Astrocyte of the cerebellum (primary cell): ENCODE measurements around the gene GALR3.

Experiments
- DNase-seq: peaks from one replicate; pipeline ENCODE4 v3.0.0-alpha.2; 2011; ENCODE audit warnings: low read depth
- H3K4me3 ChIP-seq: 2 replicates; pipeline ENCODE4 v1.5.1; 2011; ENCODE audit warnings: mild to moderate bottlenecking, low read depth, low read length, moderate library complexity
- CTCF ChIP-seq: IDR thresholded peaks from 2 replicates; pipeline ENCODE4 v1.5.1; 2012; ENCODE audit warnings: low read length, low read depth, moderate library complexity, mild to moderate bottlenecking; ENCODE audit errors: missing control alignments
- in situ Hi-C: cut with HindIII; loops from 2 replicates; pipeline ENCODE4 v1.10.0; 2017; ENCODE audit warnings: low sequenced_read_pairs

Gene GALR3

DNA sequence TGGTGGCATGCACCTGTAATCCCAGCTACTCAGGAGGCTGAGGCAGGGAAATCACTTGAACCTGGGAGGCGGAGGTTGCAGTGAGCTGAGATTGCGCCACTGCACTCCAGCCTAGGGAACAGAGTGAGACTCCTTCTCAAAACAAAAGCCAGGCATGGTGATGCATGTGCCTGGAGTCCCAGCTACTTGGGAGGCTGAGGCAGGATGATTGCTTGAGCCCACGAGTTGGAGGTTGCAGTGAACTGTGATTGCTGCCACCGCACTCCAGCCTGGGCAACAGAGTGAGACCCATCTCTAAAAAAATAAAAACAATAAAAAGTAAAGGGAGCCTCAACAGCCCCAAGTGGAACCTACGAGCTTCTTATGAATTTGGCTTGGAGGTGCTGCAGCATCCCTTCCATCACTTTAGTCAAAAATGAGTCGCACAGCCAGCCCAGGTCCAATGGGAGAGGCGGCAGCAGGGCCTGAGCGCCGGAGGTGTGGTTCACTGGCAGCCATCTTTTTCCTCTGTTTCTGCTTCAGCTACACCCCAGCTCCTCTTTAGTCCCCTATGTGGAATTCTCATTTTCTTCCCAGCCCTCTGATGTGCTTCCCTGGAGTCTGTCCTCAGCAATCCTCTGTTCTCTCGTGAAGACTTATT is 44.7 kb upstream of the GALR3 start:
- in situ Hi-C loops: no loop called here
- no peak for DNase-seq
- no peak for TF ChIP-seq CTCF
- no peak overlapping the region for H3K4me3 ChIP-seq

GRCh38 chr22:37781434-37782059 is 41.6 kb upstream of the GALR3 start:
- H3K4me3 ChIP-seq: no peak overlapping the region
- DNase-seq: no peak
- TF ChIP-seq CTCF: peak; percentile 34
- in situ Hi-C loops: no loop called here

- no peak for DNase-seq
- H3K4me3 ChIP-seq: no peak overlapping the region
- in situ Hi-C loops: no loop called here
- no peak for TF ChIP-seq CTCF
These were observed 40.6 kb upstream of the GALR3 start for GRCh38 chr22:37782340-37783168.

- H3K4me3 ChIP-seq: no peak overlapping the region
- TF ChIP-seq CTCF: no peak
- DNase-seq: no peak
- in situ Hi-C loops: no loop called here
These were observed 38.2 kb upstream of the GALR3 start for GRCh38 chr22:37784829-37785495.

DNA sequence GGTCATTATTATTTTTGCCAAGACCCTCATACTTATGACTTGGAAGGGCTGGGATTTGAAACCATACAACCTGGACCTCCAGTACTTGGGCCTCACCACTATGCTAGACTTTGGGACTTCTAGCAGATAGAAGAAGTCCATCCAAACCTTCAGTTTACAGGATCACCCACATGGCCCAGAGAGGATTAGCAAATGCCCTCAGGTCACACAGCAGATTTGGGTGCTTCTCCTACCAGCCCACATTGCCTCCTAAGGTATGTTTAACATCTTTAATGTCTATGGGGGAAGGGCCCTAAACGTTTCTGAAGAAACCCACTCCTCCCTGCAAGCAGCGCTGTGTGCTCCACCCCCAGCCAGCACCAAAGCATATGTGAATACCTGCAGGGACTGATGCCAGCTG is 32.9 kb upstream of the GALR3 start:
- in situ Hi-C loops: no loop called here
- DNase-seq: no peak
- no peak overlapping the region for H3K4me3 ChIP-seq
- no peak for TF ChIP-seq CTCF

DNA sequence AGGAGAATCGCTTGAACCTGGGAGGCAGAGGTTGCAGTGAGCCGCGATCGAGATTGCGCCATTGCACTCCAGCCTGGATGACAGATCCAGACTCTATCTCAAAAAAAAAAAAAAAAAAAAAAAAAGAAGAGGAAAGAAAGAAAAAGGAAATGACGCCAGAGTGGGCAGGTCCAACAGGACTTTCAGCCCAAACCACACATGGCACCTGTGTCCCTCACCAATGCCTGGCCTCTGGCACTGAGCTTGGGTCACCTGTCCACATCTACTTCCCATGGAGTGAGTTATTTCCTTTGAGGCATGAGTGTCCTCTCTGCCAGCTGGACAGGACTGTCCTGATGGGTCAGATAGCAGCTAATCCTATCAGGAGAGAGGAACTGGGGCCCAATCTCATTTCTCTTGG is 30.7 kb upstream of the GALR3 start:
- H3K4me3 ChIP-seq: no peak overlapping the region
- no peak for DNase-seq
- in situ Hi-C loops: no loop called here
- TF ChIP-seq CTCF: no peak
